Mammary epithelial cell (primary cell): Measurements from ENCODE around the gene GABPB1.

Source experiments
- EZH2 ChIP-seq: IDR thresholded peaks from 2 replicates; pipeline ENCODE4 v1.6.1; 2012; ENCODE audit warnings: low read length, inconsistent platforms, borderline replicate concordance
- TF ChIP-seq, protein P1 (sequence below), 2 donors: IDR thresholded peaks in 1 of 2; conservative IDR thresholded peaks in 1 of 2; 2 replicates each; pipeline ENCODE4 v1.5.1; 2011 to 2012; ENCODE audit warnings: inconsistent platforms in 2 of 2, low read length in 2 of 2, mild to moderate bottlenecking in 2 of 2, control low read depth in 1 of 2, low read depth in 1 of 2; ENCODE audit not compliant: insufficient read depth in 1 of 2; ENCODE audit errors: extremely low read depth in 1 of 2

DNA sequence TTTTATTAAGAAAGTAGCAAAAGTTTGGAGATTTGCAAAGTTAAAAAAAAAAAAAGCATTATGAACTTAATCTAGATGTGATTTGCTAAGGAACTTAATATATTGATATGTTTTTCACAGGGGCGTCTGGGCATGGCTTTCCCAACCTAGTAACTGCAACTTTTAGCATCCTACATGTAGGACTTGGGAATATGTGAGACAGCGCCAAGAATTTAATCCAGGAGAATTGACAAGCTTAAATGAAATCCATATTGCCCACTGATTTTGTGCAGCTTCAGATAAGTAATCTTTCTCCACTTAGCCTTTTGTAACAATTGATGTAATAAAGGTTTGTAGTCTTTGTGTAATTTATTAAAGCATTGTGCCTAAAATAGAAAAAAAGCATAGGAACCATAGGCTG lies 982 bp upstream of the GABPB1 start:
- TF ChIP-seq, protein P1, sequence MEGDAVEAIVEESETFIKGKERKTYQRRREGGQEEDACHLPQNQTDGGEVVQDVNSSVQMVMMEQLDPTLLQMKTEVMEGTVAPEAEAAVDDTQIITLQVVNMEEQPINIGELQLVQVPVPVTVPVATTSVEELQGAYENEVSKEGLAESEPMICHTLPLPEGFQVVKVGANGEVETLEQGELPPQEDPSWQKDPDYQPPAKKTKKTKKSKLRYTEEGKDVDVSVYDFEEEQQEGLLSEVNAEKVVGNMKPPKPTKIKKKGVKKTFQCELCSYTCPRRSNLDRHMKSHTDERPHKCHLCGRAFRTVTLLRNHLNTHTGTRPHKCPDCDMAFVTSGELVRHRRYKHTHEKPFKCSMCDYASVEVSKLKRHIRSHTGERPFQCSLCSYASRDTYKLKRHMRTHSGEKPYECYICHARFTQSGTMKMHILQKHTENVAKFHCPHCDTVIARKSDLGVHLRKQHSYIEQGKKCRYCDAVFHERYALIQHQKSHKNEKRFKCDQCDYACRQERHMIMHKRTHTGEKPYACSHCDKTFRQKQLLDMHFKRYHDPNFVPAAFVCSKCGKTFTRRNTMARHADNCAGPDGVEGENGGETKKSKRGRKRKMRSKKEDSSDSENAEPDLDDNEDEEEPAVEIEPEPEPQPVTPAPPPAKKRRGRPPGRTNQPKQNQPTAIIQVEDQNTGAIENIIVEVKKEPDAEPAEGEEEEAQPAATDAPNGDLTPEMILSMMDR (conservative IDR thresholded peaks at IDR 0.05 in 1 of 2, IDR thresholded peaks at IDR 0.05 in 1 of 2; ENCODE audit: extremely low read depth in 1 of 2, insufficient read depth in 1 of 2, low read depth in 1 of 2, low read length in 2 of 2) = no peak
- TF ChIP-seq EZH2 = no peak
